ENCODE results near the gene TP63.

DNA sequence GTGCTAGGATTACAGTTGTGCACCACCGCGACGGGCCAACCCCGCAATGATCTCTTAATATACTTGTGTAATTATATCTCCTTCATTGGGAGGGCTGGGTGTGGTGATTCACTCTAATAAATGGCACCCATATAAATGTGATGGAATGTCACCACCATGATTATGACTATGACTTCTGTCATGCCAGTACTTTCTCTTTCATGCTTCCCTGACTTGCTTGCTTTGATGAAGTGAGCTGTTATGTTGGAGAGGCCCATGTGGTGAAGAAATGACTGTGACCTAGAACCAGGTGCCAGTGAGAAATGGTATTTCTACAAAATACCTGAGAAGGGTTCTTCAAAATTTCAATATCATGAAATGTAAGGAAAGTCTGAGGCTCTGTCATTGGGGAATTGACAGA lies 24.4 kb upstream of the TP63 start:
- TF ChIP-seq, protein P1, sequence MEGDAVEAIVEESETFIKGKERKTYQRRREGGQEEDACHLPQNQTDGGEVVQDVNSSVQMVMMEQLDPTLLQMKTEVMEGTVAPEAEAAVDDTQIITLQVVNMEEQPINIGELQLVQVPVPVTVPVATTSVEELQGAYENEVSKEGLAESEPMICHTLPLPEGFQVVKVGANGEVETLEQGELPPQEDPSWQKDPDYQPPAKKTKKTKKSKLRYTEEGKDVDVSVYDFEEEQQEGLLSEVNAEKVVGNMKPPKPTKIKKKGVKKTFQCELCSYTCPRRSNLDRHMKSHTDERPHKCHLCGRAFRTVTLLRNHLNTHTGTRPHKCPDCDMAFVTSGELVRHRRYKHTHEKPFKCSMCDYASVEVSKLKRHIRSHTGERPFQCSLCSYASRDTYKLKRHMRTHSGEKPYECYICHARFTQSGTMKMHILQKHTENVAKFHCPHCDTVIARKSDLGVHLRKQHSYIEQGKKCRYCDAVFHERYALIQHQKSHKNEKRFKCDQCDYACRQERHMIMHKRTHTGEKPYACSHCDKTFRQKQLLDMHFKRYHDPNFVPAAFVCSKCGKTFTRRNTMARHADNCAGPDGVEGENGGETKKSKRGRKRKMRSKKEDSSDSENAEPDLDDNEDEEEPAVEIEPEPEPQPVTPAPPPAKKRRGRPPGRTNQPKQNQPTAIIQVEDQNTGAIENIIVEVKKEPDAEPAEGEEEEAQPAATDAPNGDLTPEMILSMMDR (conservative IDR thresholded peaks at IDR 0.05; ENCODE audit: low read depth, low read length): no peak
- no peak for TF ChIP-seq EZH2 (IDR thresholded peaks at IDR 0.05; ENCODE audit: borderline replicate concordance, low read depth, low read length, poor library complexity, severe bottlenecking)
